Measurements from ENCODE around the gene RAB6A. TPM values are rescaled to one million over a fixed set of nuclear protein-coding genes. Genes with fewer than 3 reads are reported as not detected.
A peak's percentile ranks its signal among the peaks of the same experiment; 100 is the strongest.
"Not testable (repeated sequence)": the region's sequence is repeated elsewhere in the genome, so short reads cannot be mapped to it uniquely, and the experiment has no call there.

RAB6A gene
- total RNA-seq, 1 experiment from 2014 or later = 227 TPM

DNA sequence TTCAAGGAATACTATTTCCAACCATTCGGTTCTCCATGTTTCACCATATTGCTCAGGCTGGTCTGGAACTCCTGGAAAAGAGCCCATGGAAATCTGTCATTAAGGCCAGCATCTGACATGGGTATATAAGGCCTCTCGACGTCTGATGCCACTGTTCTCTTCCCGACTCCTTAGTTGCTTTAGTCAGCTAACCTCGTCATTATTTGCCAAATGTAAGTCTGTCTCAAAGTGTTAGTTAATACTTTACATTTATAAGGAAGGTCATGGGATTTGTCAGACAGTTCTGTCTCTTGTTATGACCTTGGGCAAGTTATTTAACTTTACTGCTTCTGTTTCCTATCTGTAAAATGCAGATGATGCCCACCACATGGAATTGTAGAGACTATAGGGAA lies 28.4 kb upstream of the RAB6A start:
- H3K9me3 Mint-ChIP-seq (ENCODE audit: unreplicated experiment) = no peaks in the 10 kb centered on the region
- POLR2A ChIA-PET = no interaction called here

DNA sequence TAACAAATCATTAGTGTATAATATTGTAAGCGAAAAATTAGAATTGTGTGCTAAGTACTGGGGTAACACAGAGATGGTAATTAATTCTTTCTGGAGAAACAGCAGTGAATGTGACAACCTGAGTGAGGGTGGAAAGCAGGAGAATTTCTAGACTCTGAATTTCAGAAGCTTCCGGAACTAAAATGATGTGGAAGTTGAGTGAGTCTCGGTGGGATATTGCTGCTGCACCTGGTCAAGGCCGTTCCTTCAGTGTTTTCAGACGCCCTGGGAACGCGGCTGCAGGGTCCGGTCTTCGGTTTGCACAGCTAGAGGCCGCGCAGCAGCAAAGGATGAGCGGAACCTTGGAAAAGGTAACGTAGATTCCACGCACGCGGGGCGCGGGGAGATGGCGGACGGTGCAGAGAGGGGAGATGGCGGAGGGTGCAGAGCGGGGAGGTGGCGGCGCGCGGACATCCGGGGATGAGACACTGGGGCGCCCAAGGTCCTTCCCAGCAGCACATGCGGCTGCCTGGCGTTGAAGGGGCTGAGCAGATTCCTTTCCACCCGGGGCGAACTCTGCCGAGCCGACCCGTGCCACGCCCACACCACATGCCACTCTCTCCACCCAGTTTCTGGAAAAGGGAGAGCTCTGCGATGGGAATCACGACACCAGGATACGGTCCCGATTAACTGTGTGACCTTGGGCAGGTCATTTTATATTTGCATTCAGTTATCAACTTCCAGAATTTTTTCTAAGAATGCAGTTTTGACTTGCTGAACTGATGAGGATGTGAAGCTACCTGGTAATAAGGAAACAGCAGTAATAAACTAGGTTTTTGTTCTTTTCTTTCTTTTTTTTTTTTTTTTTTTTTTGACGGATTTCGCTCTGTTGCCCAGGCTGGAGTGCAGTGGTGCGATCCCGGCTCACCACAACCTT lies 27.0 kb upstream of the RAB6A start, which contains the start of gene MRPL48:
Gene MRPL48 (plus strand): TSS at position 232 of the 916 bp plus-strand sequence. CDS start 98 bp downstream, at position 330.
- POLR2A ChIA-PET = interaction anchor here (0.5 to 1.8 kb wide), 15 partner anchors 9 to 194 kb away, joined by 3 to 59 read pairs (median 3); partner anchors contain the start of genes COA4, FAM168A, PAAF1 and RAB6A
- TSS peak; percentile 87 for BruUV-seq (replicated peaks)
- TF ChIP-seq, protein P1, sequence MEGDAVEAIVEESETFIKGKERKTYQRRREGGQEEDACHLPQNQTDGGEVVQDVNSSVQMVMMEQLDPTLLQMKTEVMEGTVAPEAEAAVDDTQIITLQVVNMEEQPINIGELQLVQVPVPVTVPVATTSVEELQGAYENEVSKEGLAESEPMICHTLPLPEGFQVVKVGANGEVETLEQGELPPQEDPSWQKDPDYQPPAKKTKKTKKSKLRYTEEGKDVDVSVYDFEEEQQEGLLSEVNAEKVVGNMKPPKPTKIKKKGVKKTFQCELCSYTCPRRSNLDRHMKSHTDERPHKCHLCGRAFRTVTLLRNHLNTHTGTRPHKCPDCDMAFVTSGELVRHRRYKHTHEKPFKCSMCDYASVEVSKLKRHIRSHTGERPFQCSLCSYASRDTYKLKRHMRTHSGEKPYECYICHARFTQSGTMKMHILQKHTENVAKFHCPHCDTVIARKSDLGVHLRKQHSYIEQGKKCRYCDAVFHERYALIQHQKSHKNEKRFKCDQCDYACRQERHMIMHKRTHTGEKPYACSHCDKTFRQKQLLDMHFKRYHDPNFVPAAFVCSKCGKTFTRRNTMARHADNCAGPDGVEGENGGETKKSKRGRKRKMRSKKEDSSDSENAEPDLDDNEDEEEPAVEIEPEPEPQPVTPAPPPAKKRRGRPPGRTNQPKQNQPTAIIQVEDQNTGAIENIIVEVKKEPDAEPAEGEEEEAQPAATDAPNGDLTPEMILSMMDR (IDR thresholded peaks at IDR 0.05; ENCODE audit: insufficient read depth in 1 of 2, low read depth in 1 of 2, low read length in 1 of 2, severe bottlenecking in 1 of 2, unreplicated experiment in 1 of 2) = no peak

More for the DNA sequence above, 28.4 kb upstream of the RAB6A start:
- no TSS peak for BruUV-seq (replicated peaks)
- Histone ChIP-seq H3K36me3 (ENCODE audit: control insufficient read depth, insufficient read depth, low read length) (no peaks in the 10 kb centered on the region), H3K9me3 (no peaks in the 10 kb centered on the region), H3K4me1 (peaks cover 18% of the 10 kb centered on the region), H3K4me3 (ENCODE audit: low read depth, low read length) (no peak overlapping the region), H3K27me3 (replicated peaks; ENCODE audit: control insufficient read depth, insufficient read depth, low read length) (no peaks in the 10 kb centered on the region)
- intact Hi-C loops (cut with micrococcal nuclease; ENCODE audit: unreplicated experiment) = no loop called here
- CTCF ChIA-PET = no interaction called here
- no peaks in the 10 kb centered on the region for H3K27me3 Mint-ChIP-seq (ENCODE audit: insufficient read depth, unreplicated experiment)
- peaks cover 20% of the 10 kb centered on the region for H3K36me3 Mint-ChIP-seq (ENCODE audit: insufficient read depth, unreplicated experiment)
- no peak for DNase-seq
- peak overlapping the region; percentile 95 for H3K27ac Mint-ChIP-seq (ENCODE audit: unreplicated experiment)
- peak overlapping the region; percentile 86 for H3K4me3 Mint-ChIP-seq (ENCODE audit: unreplicated experiment)
- TF ChIP-seq, protein P1 (IDR thresholded peaks at IDR 0.05; ENCODE audit: insufficient read depth in 1 of 2, low read depth in 1 of 2, low read length in 1 of 2, severe bottlenecking in 1 of 2, unreplicated experiment in 1 of 2) = no peak
- peaks cover 19% of the 10 kb centered on the region for H3K4me1 Mint-ChIP-seq (ENCODE audit: low read depth, unreplicated experiment)

DNA sequence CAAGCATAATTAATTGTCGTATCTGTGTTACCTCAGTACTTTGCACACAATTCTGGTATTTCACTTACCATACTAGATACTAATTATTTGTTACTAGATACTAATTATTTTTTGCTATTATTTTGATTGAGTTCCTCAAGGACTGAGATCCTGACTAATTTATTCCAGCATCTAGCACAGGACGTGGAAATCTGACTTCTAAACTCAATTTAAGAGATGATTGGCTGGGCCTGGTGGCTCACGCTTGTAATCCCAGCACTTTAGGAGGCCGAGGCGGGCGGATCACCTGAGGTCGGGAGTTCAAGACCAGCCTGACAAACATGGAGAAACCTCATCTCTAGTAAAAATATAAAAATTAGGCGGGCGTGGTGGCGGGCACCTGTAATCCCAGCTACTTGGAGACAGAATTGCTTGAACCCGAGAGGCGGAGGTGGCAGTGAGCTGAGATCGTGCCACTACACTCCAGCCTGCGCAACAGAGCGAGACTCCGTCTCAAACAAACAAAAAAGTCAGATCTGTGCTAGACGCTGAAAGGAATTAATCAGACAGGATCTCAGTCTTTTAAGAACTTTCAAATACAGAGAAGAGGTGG lies 26.3 kb upstream of the RAB6A start:
- TF ChIP-seq, protein P1 (IDR thresholded peaks at IDR 0.05; ENCODE audit: insufficient read depth in 1 of 2, low read depth in 1 of 2, low read length in 1 of 2, severe bottlenecking in 1 of 2, unreplicated experiment in 1 of 2) = no peak
- ChIA-PET CTCF (interaction anchor here (1.6 kb wide), 1 partner anchor 161 kb away, joined by 3 read pairs; no protein-coding TSS in a partner anchor), POLR2A (interaction anchor here (0.6 to 1.8 kb wide), 7 partner anchors 8 to 195 kb away, joined by 3 to 59 read pairs (median 4); partner anchors contain the start of genes COA4, PAAF1 and RAB6A)
- H3K4me1 Mint-ChIP-seq (ENCODE audit: low read depth, unreplicated experiment) = peaks cover 30% of the 10 kb centered on the region
- peaks cover 27% of the 10 kb centered on the region for H3K4me1 ChIP-seq
- H3K9me3 Mint-ChIP-seq (ENCODE audit: unreplicated experiment) = no peaks in the 10 kb centered on the region
- no peaks in the 10 kb centered on the region for H3K27me3 ChIP-seq (replicated peaks; ENCODE audit: control insufficient read depth, insufficient read depth, low read length)
- no peaks in the 10 kb centered on the region for H3K36me3 ChIP-seq (ENCODE audit: control insufficient read depth, insufficient read depth, low read length)
- DNase-seq = no peak
- H3K4me3 ChIP-seq (ENCODE audit: low read depth, low read length) = peak overlapping the region; percentile 66
- H3K9me3 ChIP-seq = no peaks in the 10 kb centered on the region
- BruUV-seq (replicated peaks) = no TSS peak
- peaks cover 22% of the 10 kb centered on the region for H3K36me3 Mint-ChIP-seq (ENCODE audit: insufficient read depth, unreplicated experiment)
- peak overlapping the region; percentile 95 for H3K27ac Mint-ChIP-seq (ENCODE audit: unreplicated experiment)
- intact Hi-C loops (cut with micrococcal nuclease; ENCODE audit: unreplicated experiment) = no loop called here
- H3K4me3 Mint-ChIP-seq (ENCODE audit: unreplicated experiment) = peak overlapping the region; percentile 86
- no peaks in the 10 kb centered on the region for H3K27me3 Mint-ChIP-seq (ENCODE audit: insufficient read depth, unreplicated experiment)

More for the DNA sequence above, 27.0 kb upstream of the RAB6A start, which contains the start of gene MRPL48:
- Mint-ChIP-seq H3K9me3 (ENCODE audit: unreplicated experiment) (no peaks in the 10 kb centered on the region), H3K36me3 (ENCODE audit: insufficient read depth, unreplicated experiment) (peaks cover 22% of the 10 kb centered on the region), H3K27me3 (ENCODE audit: insufficient read depth, unreplicated experiment) (no peaks in the 10 kb centered on the region), H3K4me1 (ENCODE audit: low read depth, unreplicated experiment) (peaks cover 30% of the 10 kb centered on the region), H3K4me3 (ENCODE audit: unreplicated experiment) (peak within 1 kb of the TSS; percentile 86), H3K27ac (ENCODE audit: unreplicated experiment) (peak within 1 kb of the TSS; percentile 95)
- Histone ChIP-seq H3K36me3 (ENCODE audit: control insufficient read depth, insufficient read depth, low read length) (no peaks in the 10 kb centered on the region), H3K9me3 (no peaks in the 10 kb centered on the region), H3K4me3 (ENCODE audit: low read depth, low read length) (peak within 1 kb of the TSS; percentile 66), H3K27me3 (replicated peaks; ENCODE audit: control insufficient read depth, insufficient read depth, low read length) (no peaks in the 10 kb centered on the region), H3K4me1 (peaks cover 27% of the 10 kb centered on the region)
- peak; percentile 99 for DNase-seq
- CTCF ChIA-PET = interaction anchor here (0.6 to 1.6 kb wide), 4 partner anchors 8 to 162 kb away, joined by 3 to 6 read pairs (median 5); no protein-coding TSS in a partner anchor
- intact Hi-C loops (cut with micrococcal nuclease; ENCODE audit: unreplicated experiment) = loop anchor here (1.0 kb wide), 1 partner anchor 88 kb away; the partner anchor contains the start of genes COA4 and PAAF1

DNA sequence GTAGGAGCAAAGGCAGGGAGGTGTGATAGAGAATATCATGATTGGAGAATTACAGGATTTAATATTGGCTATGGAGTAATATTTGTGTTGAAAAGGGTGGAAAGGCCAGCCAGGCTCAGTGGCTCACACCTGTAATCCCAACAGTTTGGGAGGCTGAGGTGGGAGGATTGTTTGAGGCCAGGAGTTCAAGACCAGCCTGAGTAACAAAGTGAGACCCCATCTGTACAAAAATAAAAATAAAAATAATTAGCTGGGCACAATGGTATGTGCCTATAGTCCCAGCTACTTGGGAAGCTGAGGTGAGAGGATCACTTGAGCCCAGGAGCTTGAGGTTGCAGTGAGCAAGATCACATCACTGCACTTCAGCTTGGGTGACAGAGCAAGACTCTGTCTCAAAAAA lies 24.6 kb upstream of the RAB6A start:
- H3K9me3 ChIP-seq; DNase-seq; intact Hi-C loops (cut with micrococcal nuclease; ENCODE audit: unreplicated experiment); H3K36me3 ChIP-seq (ENCODE audit: control insufficient read depth, insufficient read depth, low read length); BruUV-seq (replicated peaks); H3K9me3 Mint-ChIP-seq (ENCODE audit: unreplicated experiment); H3K27me3 Mint-ChIP-seq (ENCODE audit: insufficient read depth, unreplicated experiment); H3K27me3 ChIP-seq (replicated peaks; ENCODE audit: control insufficient read depth, insufficient read depth, low read length); H3K4me3 ChIP-seq (ENCODE audit: low read depth, low read length): not testable (repeated sequence)
- peaks cover 27% of the 10 kb centered on the region for H3K4me1 ChIP-seq
- Mint-ChIP-seq H3K4me3 (ENCODE audit: unreplicated experiment) (peak overlapping the region; percentile 27), H3K36me3 (ENCODE audit: insufficient read depth, unreplicated experiment) (peaks cover 22% of the 10 kb centered on the region), H3K4me1 (ENCODE audit: low read depth, unreplicated experiment) (peaks cover 35% of the 10 kb centered on the region), H3K27ac (ENCODE audit: unreplicated experiment) (peak overlapping the region; percentile 81)
- ChIA-PET CTCF (interaction anchor here (0.6 to 1.2 kb wide), 5 partner anchors 24 to 479 kb away, joined by 3 to 10 read pairs (median 5); partner anchors contain the start of gene RAB6A), POLR2A (interaction anchor here (0.6 to 1.8 kb wide), 9 partner anchors 9 to 515 kb away, joined by 3 to 38 read pairs (median 7); partner anchors contain the start of gene RAB6A)
